Activated CD8-positive, alpha-beta memory T cell treated with anti-CD3 and anti-CD28 coated beads for 36 hours (primary cell): Measurements from ENCODE around the gene PTPN22. TPM values are rescaled to one million over a fixed set of nuclear protein-coding genes. Genes with fewer than 3 reads are reported as not detected.
"Not testable (repeated sequence)": the region's sequence is repeated elsewhere in the genome, so short reads cannot be mapped to it uniquely, and the experiment has no call there.

Source experiments
- CTCF ChIA-PET: fragments of 350-600 bp; sonication (Branson Sonifier 250); formaldehyde crosslinking; loops from one replicate; lab custom pipeline; 2021; ENCODE audit warnings: antibody characterized with exemption; lab: Charles Lee
- POLR2A ChIA-PET: fragments of 350-600 bp; sonication (Branson Sonifier 250); formaldehyde crosslinking; loops from one replicate; lab custom pipeline; 2021; ENCODE audit warnings: antibody characterized with exemption; lab: Charles Lee
- total RNA-seq, 2 experiments: library from RNA; stranded (reverse); gene quantifications; one replicate each; pipeline ENCODE4 v1.2.3, GENCODE V29; 2021

PTPN22 gene
- total RNA-seq, 2 experiments from 2014 or later, result 71.6 to 73.3 TPM

- ChIA-PET CTCF (interaction anchor here (0.6 to 1.8 kb wide), 4 partner anchors 10 to 798 kb away, joined by 3 to 5 read pairs (median 4); no protein-coding TSS in a partner anchor), POLR2A (interaction anchor here (0.6 to 0.8 kb wide), 2 partner anchors 9 to 32 kb away, joined by 3 to 6 read pairs; no protein-coding TSS in a partner anchor)
These were observed 11.9 kb downstream of the PTPN22 start for GRCh38 chr1:113859478-113860175.

- CTCF ChIA-PET, result interaction anchor here (0.6 to 0.8 kb wide), 2 partner anchors 11 to 797 kb away, joined by 3 to 4 read pairs; no protein-coding TSS in a partner anchor
- POLR2A ChIA-PET, result interaction anchor here (0.8 kb wide), 1 partner anchor 10 kb away, joined by 6 read pairs; no protein-coding TSS in a partner anchor
These were observed 12.5 kb downstream of the PTPN22 start for GRCh38 chr1:113858982-113859381.

GRCh38 chr1:113858418-113858817 lies 13.1 kb downstream of the PTPN22 start:
- ChIA-PET POLR2A (no interaction called here), CTCF (interaction anchor here (0.8 kb wide), 1 partner anchor 11 kb away, joined by 4 read pairs; no protein-coding TSS in a partner anchor)

- POLR2A ChIA-PET, result no interaction called here
- CTCF ChIA-PET, result no interaction called here
These were observed 13.7 kb downstream of the PTPN22 start for GRCh38 chr1:113857776-113858175.

GRCh38 chr1:113856401-113856790 lies 15.1 kb downstream of the PTPN22 start:
- POLR2A ChIA-PET, result no interaction called here

GRCh38 chr1:113855630-113856400 lies 15.7 kb downstream of the PTPN22 start:
- POLR2A ChIA-PET, result no interaction called here

More at GRCh38 chr1:113856401-113856790, 15.1 kb downstream of the PTPN22 start:
- CTCF ChIA-PET, result interaction anchor here (1.5 to 2.9 kb wide), 2 partner anchors 13 to 14 kb away, joined by 3 to 7 read pairs; no protein-coding TSS in a partner anchor

GRCh38 chr1:113854234-113854633 lies 17.3 kb downstream of the PTPN22 start:
- POLR2A ChIA-PET, result no interaction called here
- CTCF ChIA-PET, result interaction anchor here (2.9 kb wide), 1 partner anchor 15 kb away, joined by 7 read pairs; no protein-coding TSS in a partner anchor

More at GRCh38 chr1:113855630-113856400, 15.7 kb downstream of the PTPN22 start:
- CTCF ChIA-PET, result interaction anchor here (1.5 to 2.9 kb wide), 2 partner anchors 13 to 15 kb away, joined by 3 to 7 read pairs; no protein-coding TSS in a partner anchor

- POLR2A ChIA-PET, CTCF ChIA-PET: not testable (repeated sequence)
These were observed 18.8 kb downstream of the PTPN22 start for GRCh38 chr1:113852694-113853093.

- CTCF ChIA-PET, result interaction anchor here (1.2 to 1.6 kb wide), 3 partner anchors 19 to 432 kb away, joined by 3 read pairs; no protein-coding TSS in a partner anchor
- POLR2A ChIA-PET, result interaction anchor here (0.6 to 0.7 kb wide), 2 partner anchors 18 to 38 kb away, joined by 3 to 5 read pairs; no protein-coding TSS in a partner anchor
These were observed 21.2 kb downstream of the PTPN22 start for GRCh38 chr1:113850127-113850796.

- POLR2A ChIA-PET, result no interaction called here
- CTCF ChIA-PET, result interaction anchor here (0.6 kb wide), 1 partner anchor 83 kb away, joined by 3 read pairs; no protein-coding TSS in a partner anchor
These were observed 22.4 kb downstream of the PTPN22 start for GRCh38 chr1:113849072-113849471.

- ChIA-PET POLR2A (no interaction called here), CTCF (no interaction called here)
These were observed 25.0 kb downstream of the PTPN22 start for GRCh38 chr1:113846391-113847035.

- ChIA-PET POLR2A (no interaction called here), CTCF (interaction anchor here (0.7 to 2.0 kb wide), 4 partner anchors 24 to 265 kb away, joined by 3 to 7 read pairs (median 3); partner anchors contain the start of gene HIPK1)
These were observed 35.0 kb downstream of the PTPN22 start for GRCh38 chr1:113836534-113836933.

GRCh38 chr1:113835686-113836290 lies 35.7 kb downstream of the PTPN22 start:
- ChIA-PET POLR2A (no interaction called here), CTCF (interaction anchor here (1.0 to 2.0 kb wide), 3 partner anchors 25 to 103 kb away, joined by 3 to 7 read pairs (median 3); partner anchors contain the start of gene HIPK1)

GRCh38 chr1:113834716-113835115 lies 36.8 kb downstream of the PTPN22 start:
- POLR2A ChIA-PET, result interaction anchor here (0.6 kb wide), 2 partner anchors 22 to 72 kb away, joined by 5 to 11 read pairs; no protein-coding TSS in a partner anchor

GRCh38 chr1:113830039-113830438 lies 41.5 kb downstream of the PTPN22 start:
- CTCF ChIA-PET, result no interaction called here
- POLR2A ChIA-PET, result no interaction called here

More at GRCh38 chr1:113834716-113835115, 36.8 kb downstream of the PTPN22 start:
- CTCF ChIA-PET, result interaction anchor here (0.7 to 2.0 kb wide), 4 partner anchors 34 to 104 kb away, joined by 3 to 7 read pairs (median 4); partner anchors contain the start of genes AP4B1 and HIPK1

GRCh38 chr1:113821916-113822315 lies 49.6 kb downstream of the PTPN22 start:
- CTCF ChIA-PET, result no interaction called here
- POLR2A ChIA-PET, result no interaction called here

GRCh38 chr1:113818578-113818977 lies 52.9 kb downstream of the PTPN22 start:
- ChIA-PET CTCF (no interaction called here), POLR2A (no interaction called here)
